MCF 10A (cell line): ENCODE measurements around the gene PRSS16. TPM values are rescaled to one million over a fixed set of nuclear protein-coding genes. Genes with fewer than 3 reads are reported as not detected.

Experiments used
- BruUV-seq: library from RNA; stranded (reverse); fragments of 400-500 nt; replicated peaks from 2 replicates; lab custom pipeline; 2021; lab: Mats Ljungman, UMichigan
- CTCF ChIA-PET: fragments of 300-600 bp; sonication (Branson Sonifier 250); formaldehyde crosslinking; extraction: SDS; loops from one replicate; lab custom pipeline; 2021; ENCODE audit warnings: antibody characterized with exemption, inconsistent platforms; lab: Yijun Ruan, JAX
- POLR2A ChIA-PET: fragments of 300-600, 350-650 bp; sonication (Branson Sonifier 250); formaldehyde crosslinking; extraction: SDS; loops from one replicate; lab custom pipeline; 2020; ENCODE audit warnings: antibody characterized with exemption, inconsistent platforms; lab: Yijun Ruan, JAX
- DNase-seq: peaks from one replicate; pipeline ENCODE4 v3.0.0-alpha.2; 2018; ENCODE audit not compliant: unreplicated experiment
- H3K27ac Mint-ChIP-seq: one replicate; pipeline ENCODE4 v1.8.0; 2022; ENCODE audit warnings: mild to moderate bottlenecking, low read depth, mixed read lengths; ENCODE audit not compliant: unreplicated experiment
- H3K27me3 Mint-ChIP-seq: one replicate; pipeline ENCODE4 v1.8.0; 2022; ENCODE audit warnings: mixed read lengths; ENCODE audit not compliant: insufficient read depth, unreplicated experiment
- H3K36me3 Mint-ChIP-seq: one replicate; pipeline ENCODE4 v1.8.0; 2022; ENCODE audit warnings: mild to moderate bottlenecking, moderate library complexity, mixed read lengths; ENCODE audit not compliant: insufficient read depth, unreplicated experiment
- H3K4me1 Mint-ChIP-seq: one replicate; pipeline ENCODE4 v1.8.0; 2022; ENCODE audit warnings: mixed read lengths; ENCODE audit not compliant: insufficient read depth, unreplicated experiment
- H3K4me3 Mint-ChIP-seq: one replicate; pipeline ENCODE4 v1.8.0; 2022; ENCODE audit warnings: mild to moderate bottlenecking, moderate library complexity, mixed read lengths; ENCODE audit not compliant: unreplicated experiment
- H3K9me3 Mint-ChIP-seq: one replicate; pipeline ENCODE4 v1.8.0; 2022; ENCODE audit warnings: mixed read lengths; ENCODE audit not compliant: unreplicated experiment
- intact Hi-C: fragments of 100-400 bp; cut with micrococcal nuclease; formaldehyde crosslinking; loops from 2 replicates; pipeline ENCODE4 v1.14.1; 2022
- total RNA-seq: library from RNA; stranded (reverse); gene quantifications from 2 replicates; pipeline ENCODE4 v1.2.3, GENCODE V29; 2022
- TF ChIP-seq, protein P1 (sequence below): fragments of 200-600 bp; IDR thresholded peaks from one replicate; pipeline ENCODE4 v1.8.0; 2022; ENCODE audit warnings: antibody characterized with exemption, mild to moderate bottlenecking; ENCODE audit not compliant: unreplicated experiment

PRSS16 gene
- total RNA-seq, 1 experiment from 2014 or later: 22.8 TPM

DNA sequence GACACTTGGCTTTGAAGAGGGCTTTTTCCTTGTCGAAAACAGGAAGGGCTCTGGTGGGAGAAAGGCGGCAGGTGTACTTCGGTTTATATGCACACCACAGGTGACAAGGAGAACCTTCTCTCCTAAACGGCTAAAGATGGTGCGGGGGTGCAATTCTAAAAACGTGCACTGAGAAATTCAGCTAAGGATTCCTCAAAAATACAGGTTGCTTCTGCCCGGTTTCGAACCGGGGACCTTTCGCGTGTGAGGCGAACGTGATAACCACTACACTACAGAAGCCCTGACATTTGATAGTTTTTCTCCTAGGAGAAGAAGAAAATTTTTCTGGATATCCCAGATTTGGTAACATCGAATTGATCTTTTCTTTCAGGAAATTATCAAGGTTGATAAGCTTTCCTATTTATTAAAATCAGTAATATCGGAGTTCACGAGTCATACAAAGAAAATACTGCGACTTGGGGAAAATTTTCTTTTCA lies 32.6 kb downstream of the PRSS16 start:
- no peaks in the 10 kb centered on the region for H3K27me3 Mint-ChIP-seq
- peak overlapping the region; percentile 61 for H3K27ac Mint-ChIP-seq
- peak overlapping the region; percentile 68 for H3K4me3 Mint-ChIP-seq
- H3K4me1 Mint-ChIP-seq: no peaks in the 10 kb centered on the region
- ChIA-PET POLR2A (interaction anchor here (0.6 to 1.2 kb wide), 5 partner anchors 8 to 958 kb away, joined by 3 to 7 read pairs (median 3); no protein-coding TSS in a partner anchor), CTCF (interaction anchor here (1.2 kb wide), 1 partner anchor 92 kb away, joined by 5 read pairs; no protein-coding TSS in a partner anchor)
- intact Hi-C loops: no loop called here
- TF ChIP-seq, protein P1, sequence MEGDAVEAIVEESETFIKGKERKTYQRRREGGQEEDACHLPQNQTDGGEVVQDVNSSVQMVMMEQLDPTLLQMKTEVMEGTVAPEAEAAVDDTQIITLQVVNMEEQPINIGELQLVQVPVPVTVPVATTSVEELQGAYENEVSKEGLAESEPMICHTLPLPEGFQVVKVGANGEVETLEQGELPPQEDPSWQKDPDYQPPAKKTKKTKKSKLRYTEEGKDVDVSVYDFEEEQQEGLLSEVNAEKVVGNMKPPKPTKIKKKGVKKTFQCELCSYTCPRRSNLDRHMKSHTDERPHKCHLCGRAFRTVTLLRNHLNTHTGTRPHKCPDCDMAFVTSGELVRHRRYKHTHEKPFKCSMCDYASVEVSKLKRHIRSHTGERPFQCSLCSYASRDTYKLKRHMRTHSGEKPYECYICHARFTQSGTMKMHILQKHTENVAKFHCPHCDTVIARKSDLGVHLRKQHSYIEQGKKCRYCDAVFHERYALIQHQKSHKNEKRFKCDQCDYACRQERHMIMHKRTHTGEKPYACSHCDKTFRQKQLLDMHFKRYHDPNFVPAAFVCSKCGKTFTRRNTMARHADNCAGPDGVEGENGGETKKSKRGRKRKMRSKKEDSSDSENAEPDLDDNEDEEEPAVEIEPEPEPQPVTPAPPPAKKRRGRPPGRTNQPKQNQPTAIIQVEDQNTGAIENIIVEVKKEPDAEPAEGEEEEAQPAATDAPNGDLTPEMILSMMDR: no peak
- BruUV-seq: no TSS peak
- DNase-seq: peak; percentile 62
- no peaks in the 10 kb centered on the region for H3K9me3 Mint-ChIP-seq
- H3K36me3 Mint-ChIP-seq: peaks cover 7% of the 10 kb centered on the region

DNA sequence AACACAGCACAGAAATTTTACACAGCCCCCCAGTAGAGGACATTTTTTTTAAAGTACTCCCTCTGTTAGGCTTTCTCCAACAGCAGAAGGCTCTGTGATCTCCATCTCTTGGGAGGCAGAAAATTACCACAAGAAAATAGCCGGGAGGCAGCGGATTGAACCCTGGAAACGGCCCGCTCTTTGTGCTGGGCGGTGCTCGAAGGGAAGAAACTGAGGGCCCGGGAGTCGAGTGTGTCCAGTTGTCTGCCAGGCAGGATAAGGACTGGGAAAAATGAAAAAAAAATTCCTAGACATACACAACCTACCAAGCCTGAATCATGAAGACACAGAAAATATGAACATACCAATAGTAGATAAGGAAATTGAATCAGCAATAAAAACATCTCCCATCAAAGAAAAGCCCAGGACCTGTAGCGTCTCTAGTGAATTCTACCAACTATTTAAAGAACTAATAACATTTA lies 33.1 kb downstream of the PRSS16 start:
- TF ChIP-seq, protein P1: no peak
- intact Hi-C loops: no loop called here
- peak; percentile 45 for DNase-seq
- H3K27ac Mint-ChIP-seq: peak overlapping the region; percentile 61
- peaks cover 7% of the 10 kb centered on the region for H3K36me3 Mint-ChIP-seq
- no peaks in the 10 kb centered on the region for H3K9me3 Mint-ChIP-seq
- H3K27me3 Mint-ChIP-seq: no peaks in the 10 kb centered on the region
- ChIA-PET POLR2A (interaction anchor here (0.7 to 1.2 kb wide), 5 partner anchors 9 to 958 kb away, joined by 3 to 7 read pairs (median 3); no protein-coding TSS in a partner anchor), CTCF (interaction anchor here (1.2 kb wide), 1 partner anchor 92 kb away, joined by 5 read pairs; no protein-coding TSS in a partner anchor)
- no TSS peak for BruUV-seq
- H3K4me1 Mint-ChIP-seq: no peaks in the 10 kb centered on the region
- H3K4me3 Mint-ChIP-seq: peak overlapping the region; percentile 68

DNA sequence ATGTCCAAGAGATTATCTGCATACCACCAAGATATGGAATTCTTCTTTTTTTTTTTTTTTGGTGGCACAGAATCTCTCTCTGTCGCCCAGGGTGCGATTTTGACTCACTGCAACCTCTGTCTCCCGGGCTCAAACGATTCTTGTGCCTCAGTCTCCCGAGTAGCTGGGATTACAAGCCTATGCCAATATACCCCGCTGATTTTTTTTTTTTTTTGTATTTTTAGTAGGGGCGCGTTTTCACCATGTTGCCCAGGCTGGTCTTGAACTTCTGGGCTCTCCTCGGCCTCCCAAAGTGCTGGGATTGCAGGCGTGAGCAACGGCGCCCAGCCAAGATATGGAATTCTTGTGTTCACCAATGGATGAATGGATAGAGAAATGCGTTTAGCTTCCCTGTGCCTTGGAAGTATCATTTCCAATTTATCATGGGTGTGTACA lies 33.6 kb downstream of the PRSS16 start:
- Mint-ChIP-seq H3K27me3 (no peaks in the 10 kb centered on the region), H3K4me3 (peak overlapping the region; percentile 68), H3K36me3 (peaks cover 7% of the 10 kb centered on the region), H3K4me1 (no peaks in the 10 kb centered on the region), H3K9me3 (no peaks in the 10 kb centered on the region), H3K27ac (peak overlapping the region; percentile 61)
- ChIA-PET CTCF (interaction anchor here (0.7 kb wide), 1 partner anchor 62 kb away, joined by 4 read pairs; no protein-coding TSS in a partner anchor), POLR2A (interaction anchor here (0.9 to 1.0 kb wide), 3 partner anchors 9 to 66 kb away, joined by 3 read pairs; no protein-coding TSS in a partner anchor)
- intact Hi-C loops: no loop called here
- no peak for DNase-seq
- no TSS peak for BruUV-seq
- TF ChIP-seq, protein P1: no peak

DNA sequence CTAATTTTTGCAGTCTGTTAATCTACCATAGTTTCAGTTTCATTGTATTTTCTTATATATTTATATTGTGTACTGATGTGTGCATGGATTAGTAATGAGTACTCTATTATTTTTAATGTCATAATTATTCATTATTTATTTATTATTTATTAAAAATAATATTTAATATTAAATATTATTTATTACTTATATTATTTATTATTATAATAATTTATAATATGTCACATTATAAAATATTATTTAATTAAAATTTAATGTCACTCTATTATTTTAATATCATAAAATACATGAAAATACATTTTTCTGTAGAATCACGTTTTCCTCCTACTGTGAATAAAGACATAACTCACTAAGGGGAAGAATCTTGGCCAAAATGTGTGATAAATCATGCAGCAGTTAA lies 34.1 kb downstream of the PRSS16 start:
- intact Hi-C loops: no loop called here
- H3K9me3 Mint-ChIP-seq: no peaks in the 10 kb centered on the region
- CTCF ChIA-PET: interaction anchor here (0.6 to 0.7 kb wide), 2 partner anchors 38 to 61 kb away, joined by 3 to 4 read pairs; no protein-coding TSS in a partner anchor
- H3K4me1 Mint-ChIP-seq: no peaks in the 10 kb centered on the region
- no peak overlapping the region for H3K27ac Mint-ChIP-seq
- no peaks in the 10 kb centered on the region for H3K27me3 Mint-ChIP-seq
- no TSS peak for BruUV-seq
- no peak for DNase-seq
- TF ChIP-seq, protein P1: no peak
- POLR2A ChIA-PET: interaction anchor here (0.9 to 1.0 kb wide), 2 partner anchors 13 to 67 kb away, joined by 3 read pairs; no protein-coding TSS in a partner anchor
- H3K36me3 Mint-ChIP-seq: peaks cover 7% of the 10 kb centered on the region
- peak overlapping the region; percentile 68 for H3K4me3 Mint-ChIP-seq
